ENCODE measurements around the gene PTPN12.
"Not testable (repeated sequence)": the region's sequence is repeated elsewhere in the genome, so short reads cannot be mapped to it uniquely, and the experiment has no call there.

The PTPN12 gene

DNA sequence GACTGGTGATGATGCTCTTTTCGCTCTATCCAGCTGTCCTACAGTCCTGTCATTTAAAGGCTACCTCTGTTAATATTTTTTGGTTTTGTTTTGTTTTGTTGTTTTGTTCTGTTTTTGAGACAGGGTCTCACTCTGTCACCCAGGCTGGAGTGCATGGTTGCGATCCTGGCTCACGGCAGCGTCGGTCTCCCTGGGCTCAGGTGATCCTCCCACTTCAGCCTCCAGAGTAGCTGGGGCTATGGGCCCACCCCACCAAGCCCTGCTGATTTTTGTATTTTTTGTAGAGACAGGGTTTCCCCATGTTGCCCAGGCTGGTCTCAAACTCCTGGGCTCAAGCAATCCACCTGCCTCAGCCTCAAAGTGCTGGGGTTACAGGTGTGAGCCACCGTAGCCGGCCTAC, 3.9 kb downstream of the PTPN12 start:
- not testable (repeated sequence) for H3K27me3 ChIP-seq (ENCODE audit: control insufficient read depth, insufficient read depth, low read length)

DNA sequence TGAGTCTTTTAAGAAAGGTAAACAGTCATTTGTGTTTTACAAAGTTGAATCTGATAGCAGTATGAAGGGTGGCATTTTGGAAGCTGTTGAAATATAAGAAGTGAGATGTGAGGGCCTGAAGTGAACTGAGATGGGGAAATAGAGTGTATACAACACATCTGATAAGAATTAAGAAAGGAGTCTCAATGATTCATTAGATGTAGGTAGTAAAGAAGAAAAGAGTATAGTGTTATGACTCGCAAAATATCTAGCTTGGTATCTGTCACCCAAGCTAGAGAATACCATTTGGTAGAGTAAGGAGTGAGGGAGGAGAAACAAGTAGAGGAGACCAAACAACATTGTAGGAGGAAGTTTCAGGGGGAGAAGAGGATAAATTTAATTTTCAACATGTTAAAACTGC, 5.3 kb downstream of the PTPN12 start:
- no peaks in the 10 kb centered on the region for H3K9me3 ChIP-seq (ENCODE audit: control insufficient read depth, low read length)
- peaks cover 14% of the 10 kb centered on the region for H3K4me1 ChIP-seq (ENCODE audit: control insufficient read depth, insufficient read depth, low read length)
- no peak overlapping the region for H3K4me3 ChIP-seq (ENCODE audit: low read length)

More for the DNA sequence above, 3.9 kb downstream of the PTPN12 start:
- not testable (repeated sequence) for H3K9me3 ChIP-seq (ENCODE audit: control insufficient read depth, low read length); H3K36me3 ChIP-seq (ENCODE audit: control insufficient read depth, insufficient read depth, low read length); H3K9ac ChIP-seq (ENCODE audit: low read length); H3K4me3 ChIP-seq (ENCODE audit: low read length)
- peaks cover 14% of the 10 kb centered on the region for H3K4me1 ChIP-seq (ENCODE audit: control insufficient read depth, insufficient read depth, low read length)

GRCh38 chr7:77542895-77543294, 5.8 kb downstream of the PTPN12 start:
- no peak overlapping the region for H3K9ac ChIP-seq (ENCODE audit: low read length)
- no peaks in the 10 kb centered on the region for H3K27me3 ChIP-seq (ENCODE audit: control insufficient read depth, insufficient read depth, low read length)
- no peaks in the 10 kb centered on the region for H3K36me3 ChIP-seq (ENCODE audit: control insufficient read depth, insufficient read depth, low read length)
- H3K4me3 ChIP-seq (ENCODE audit: low read length): no peak overlapping the region
- peaks cover 17% of the 10 kb centered on the region for H3K4me1 ChIP-seq (ENCODE audit: control insufficient read depth, insufficient read depth, low read length)
- no peaks in the 10 kb centered on the region for H3K9me3 ChIP-seq (ENCODE audit: control insufficient read depth, low read length)

More for the DNA sequence above, 5.3 kb downstream of the PTPN12 start:
- Histone ChIP-seq H3K9ac (ENCODE audit: low read length) (no peak overlapping the region), H3K27me3 (ENCODE audit: control insufficient read depth, insufficient read depth, low read length) (no peaks in the 10 kb centered on the region), H3K36me3 (ENCODE audit: control insufficient read depth, insufficient read depth, low read length) (no peaks in the 10 kb centered on the region)

GRCh38 chr7:77543910-77544309, 6.8 kb downstream of the PTPN12 start:
- Histone ChIP-seq H3K4me3 (ENCODE audit: low read length) (no peak overlapping the region), H3K9me3 (ENCODE audit: control insufficient read depth, low read length) (no peaks in the 10 kb centered on the region), H3K36me3 (ENCODE audit: control insufficient read depth, insufficient read depth, low read length) (no peaks in the 10 kb centered on the region), H3K27me3 (ENCODE audit: control insufficient read depth, insufficient read depth, low read length) (no peaks in the 10 kb centered on the region), H3K9ac (ENCODE audit: low read length) (no peak overlapping the region), H3K4me1 (ENCODE audit: control insufficient read depth, insufficient read depth, low read length) (peaks cover 20% of the 10 kb centered on the region)

DNA sequence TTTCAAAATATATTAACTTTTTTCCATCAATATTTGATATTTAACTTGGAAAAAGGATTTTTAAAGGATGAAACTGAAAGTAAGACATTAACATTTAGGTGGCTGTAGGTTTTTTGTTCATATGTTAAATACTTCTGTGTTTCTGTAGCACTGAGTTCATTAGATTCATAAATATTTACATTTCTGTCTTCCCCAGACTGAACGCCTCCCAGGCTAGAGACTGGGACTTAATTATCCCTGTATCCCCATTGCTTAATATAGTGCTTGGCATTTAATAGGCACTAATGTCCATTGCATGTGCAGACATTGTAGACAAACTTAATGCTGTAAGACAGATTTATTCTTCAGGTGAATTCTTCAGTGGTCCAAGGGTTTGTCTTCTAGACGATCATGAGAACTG, 7.4 kb downstream of the PTPN12 start:
- Histone ChIP-seq H3K4me1 (ENCODE audit: control insufficient read depth, insufficient read depth, low read length) (peaks cover 18% of the 10 kb centered on the region), H3K9ac (ENCODE audit: low read length) (no peak overlapping the region), H3K4me3 (ENCODE audit: low read length) (no peak overlapping the region), H3K9me3 (ENCODE audit: control insufficient read depth, low read length) (no peaks in the 10 kb centered on the region), H3K27me3 (ENCODE audit: control insufficient read depth, insufficient read depth, low read length) (no peaks in the 10 kb centered on the region), H3K36me3 (ENCODE audit: control insufficient read depth, insufficient read depth, low read length) (no peaks in the 10 kb centered on the region)

- Histone ChIP-seq H3K9me3 (ENCODE audit: control insufficient read depth, low read length) (no peaks in the 10 kb centered on the region), H3K9ac (ENCODE audit: low read length) (no peak overlapping the region), H3K36me3 (ENCODE audit: control insufficient read depth, insufficient read depth, low read length) (no peaks in the 10 kb centered on the region), H3K4me1 (ENCODE audit: control insufficient read depth, insufficient read depth, low read length) (peaks cover 6% of the 10 kb centered on the region), H3K4me3 (ENCODE audit: low read length) (no peak overlapping the region), H3K27me3 (ENCODE audit: control insufficient read depth, insufficient read depth, low read length) (no peaks in the 10 kb centered on the region)
Measured at GRCh38 chr7:77548206-77548605, 11.1 kb downstream of the PTPN12 start.

- Histone ChIP-seq H3K36me3 (ENCODE audit: control insufficient read depth, insufficient read depth, low read length) (no peaks in the 10 kb centered on the region), H3K4me1 (ENCODE audit: control insufficient read depth, insufficient read depth, low read length) (peaks cover 6% of the 10 kb centered on the region), H3K27me3 (ENCODE audit: control insufficient read depth, insufficient read depth, low read length) (no peaks in the 10 kb centered on the region), H3K9me3 (ENCODE audit: control insufficient read depth, low read length) (no peaks in the 10 kb centered on the region), H3K9ac (ENCODE audit: low read length) (no peak overlapping the region), H3K4me3 (ENCODE audit: low read length) (no peak overlapping the region)
Measured at GRCh38 chr7:77549106-77549870, 12.2 kb downstream of the PTPN12 start.

GRCh38 chr7:77550586-77550985, 13.5 kb downstream of the PTPN12 start:
- Histone ChIP-seq H3K4me3 (ENCODE audit: low read length) (no peak overlapping the region), H3K4me1 (ENCODE audit: control insufficient read depth, insufficient read depth, low read length) (peaks cover 6% of the 10 kb centered on the region), H3K27me3 (ENCODE audit: control insufficient read depth, insufficient read depth, low read length) (no peaks in the 10 kb centered on the region), H3K9me3 (ENCODE audit: control insufficient read depth, low read length) (no peaks in the 10 kb centered on the region), H3K9ac (ENCODE audit: low read length) (no peak overlapping the region), H3K36me3 (ENCODE audit: control insufficient read depth, insufficient read depth, low read length) (no peaks in the 10 kb centered on the region)

GRCh38 chr7:77553123-77553522, 16.0 kb downstream of the PTPN12 start:
- H3K9me3 ChIP-seq (ENCODE audit: control insufficient read depth, low read length): no peaks in the 10 kb centered on the region
- no peak overlapping the region for H3K4me3 ChIP-seq (ENCODE audit: low read length)
- H3K36me3 ChIP-seq (ENCODE audit: control insufficient read depth, insufficient read depth, low read length): no peaks in the 10 kb centered on the region
- H3K4me1 ChIP-seq (ENCODE audit: control insufficient read depth, insufficient read depth, low read length): peaks cover under 1% of the 10 kb centered on the region
- H3K27me3 ChIP-seq (ENCODE audit: control insufficient read depth, insufficient read depth, low read length): no peaks in the 10 kb centered on the region
- H3K9ac ChIP-seq (ENCODE audit: low read length): no peak overlapping the region

GRCh38 chr7:77558284-77558967, 21.3 kb downstream of the PTPN12 start:
- no peaks in the 10 kb centered on the region for H3K36me3 ChIP-seq (ENCODE audit: control insufficient read depth, insufficient read depth, low read length)
- no peaks in the 10 kb centered on the region for H3K27me3 ChIP-seq (ENCODE audit: control insufficient read depth, insufficient read depth, low read length)
- H3K9ac ChIP-seq (ENCODE audit: low read length): no peak overlapping the region
- H3K4me1 ChIP-seq (ENCODE audit: control insufficient read depth, insufficient read depth, low read length): peaks cover 12% of the 10 kb centered on the region
- H3K9me3 ChIP-seq (ENCODE audit: control insufficient read depth, low read length): no peaks in the 10 kb centered on the region
- H3K4me3 ChIP-seq (ENCODE audit: low read length): no peak overlapping the region

DNA sequence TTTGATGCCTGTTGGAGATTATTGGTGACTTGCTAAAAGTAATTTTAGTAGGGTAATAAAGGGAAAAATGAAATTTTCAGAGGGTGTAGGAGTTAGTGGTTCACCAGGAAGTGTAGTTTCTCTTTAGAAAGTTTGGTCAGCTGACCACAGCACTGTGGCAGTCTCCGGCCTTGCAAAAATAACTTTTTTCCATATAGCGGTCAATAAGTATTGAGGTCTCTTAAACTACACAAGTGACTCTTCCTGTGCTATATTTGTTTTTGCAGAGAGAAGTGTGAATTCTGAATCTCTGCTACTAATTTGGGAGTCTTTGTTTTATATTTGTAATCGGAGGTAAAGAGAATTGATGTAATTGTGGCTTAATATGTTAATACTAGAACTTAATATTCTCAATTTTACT, 24.3 kb downstream of the PTPN12 start:
- Histone ChIP-seq H3K9ac (ENCODE audit: low read length) (no peak overlapping the region), H3K9me3 (ENCODE audit: control insufficient read depth, low read length) (no peaks in the 10 kb centered on the region), H3K4me1 (ENCODE audit: control insufficient read depth, insufficient read depth, low read length) (peaks cover 15% of the 10 kb centered on the region), H3K27me3 (ENCODE audit: control insufficient read depth, insufficient read depth, low read length) (no peaks in the 10 kb centered on the region), H3K36me3 (ENCODE audit: control insufficient read depth, insufficient read depth, low read length) (no peaks in the 10 kb centered on the region), H3K4me3 (ENCODE audit: low read length) (no peak overlapping the region)

GRCh38 chr7:77563275-77563674, 26.2 kb downstream of the PTPN12 start:
- H3K4me1 ChIP-seq (ENCODE audit: control insufficient read depth, insufficient read depth, low read length): peaks cover 15% of the 10 kb centered on the region

More at GRCh38 chr7:77563275-77563674, 26.2 kb downstream of the PTPN12 start:
- Histone ChIP-seq H3K4me3 (ENCODE audit: low read length) (no peak overlapping the region), H3K9me3 (ENCODE audit: control insufficient read depth, low read length) (no peaks in the 10 kb centered on the region), H3K9ac (ENCODE audit: low read length) (no peak overlapping the region), H3K27me3 (ENCODE audit: control insufficient read depth, insufficient read depth, low read length) (no peaks in the 10 kb centered on the region), H3K36me3 (ENCODE audit: control insufficient read depth, insufficient read depth, low read length) (no peaks in the 10 kb centered on the region)
